Stomach (tissue), 9 donors: ENCODE measurements around the gene EXOC3. TPM values are rescaled to one million over a fixed set of nuclear protein-coding genes. Genes with fewer than 3 reads are reported as not detected.

Experiments
- DNase-seq, 2 donors: peaks; one replicate each; pipeline versions ENCODE4 v3.0.0 to v3.0.0-alpha.2; 2013 to 2019
- H3K27ac ChIP-seq, 5 donors: fragments of 200-600 bp in 4 of 5; sonication (generic) in 4 of 5; one replicate each; pipeline ENCODE4 v1.5.1; 2013 to 2019; ENCODE audit warnings: mild to moderate bottlenecking in 1 of 5, moderate library complexity in 1 of 5
- H3K27me3 ChIP-seq, 3 donors: fragments of 200-600 bp; sonication (generic); one replicate each; pipeline ENCODE4 v1.5.1; 2017 to 2019; ENCODE audit warnings: mixed run types in 1 of 3
- H3K36me3 ChIP-seq, 4 donors: fragments of 200-600 bp; sonication (generic); 1 replicate in 3 of 4; 2 replicates in 1 of 4; pipeline ENCODE4 v1.5.1; 2016 to 2019
- H3K4me1 ChIP-seq, 4 donors: fragments of 200-600 bp; sonication (generic); one replicate each; pipeline ENCODE4 v1.5.1; 2016 to 2019
- H3K4me3 ChIP-seq, 4 donors: fragments of 200-600 bp; sonication (generic) in 3 of 4; one replicate each; pipeline ENCODE4 v1.5.1; 2016 to 2019; ENCODE audit warnings: mild to moderate bottlenecking in 1 of 4
- H3K9me3 ChIP-seq, 4 donors: fragments of 200-600 bp; sonication (generic); one replicate each; pipeline ENCODE4 v1.5.1; 2016 to 2019
- CTCF ChIP-seq, 7 experiments: fragments of 450-650 bp in 4 of 7; fragments of 200-600 bp in 3 of 7; sonication (generic) in 3 of 7; IDR thresholded peaks; one replicate each; pipeline ENCODE4 v1.5.1; 2016 to 2019; ENCODE audit warnings: antibody characterized with exemption in 7 of 7, control low read depth in 2 of 7, mild to moderate bottlenecking in 1 of 7
- EP300 ChIP-seq: sonication (generic); formaldehyde crosslinking; IDR thresholded peaks from one replicate; pipeline ENCODE4 v1.6.1; 2017; ENCODE audit warnings: antibody characterized with exemption
- POLR2A ChIP-seq, 4 donors: fragments of 450-650 bp; IDR thresholded peaks; one replicate each; pipeline ENCODE4 v1.6.1; 2016; ENCODE audit warnings: antibody characterized with exemption in 4 of 4, control low read depth in 2 of 4, mild to moderate bottlenecking in 1 of 4, moderate library complexity in 1 of 4
- POLR2AphosphoS5 ChIP-seq, 3 donors: sonication (generic); formaldehyde crosslinking; IDR thresholded peaks; one replicate each; pipeline ENCODE4 v1.6.1; 2016; ENCODE audit warnings: antibody characterized with exemption in 3 of 3
- WGBS, 5 donors: extraction: QIAGEN DNeasy Blood & Tissue Kit in 3 of 5; methylation state at CpG; one replicate each; pipeline versions ENCODE4 v1.1.5 to v1.1.7; 2013 to 2018; 5-methylcytosine and 5-hydroxymethylcytosine counted together
- intact Hi-C: fragments of 100-400 bp; cut with DNase I; formaldehyde crosslinking; loops from one replicate; pipeline ENCODE4 v1.15.1; 2023; ENCODE audit warnings: low total_unique reads
- polyA plus RNA-seq, 3 donors: library from polyadenylated mRNA; stranded (reverse); fragments of 200-250 nt; gene quantifications; one replicate each; pipeline ENCODE4 v1.2.3, GENCODE V29; 2013
- total RNA-seq, 5 donors: library from RNA; depleted of rRNA; stranded (reverse); fragments of >200 nt; gene quantifications; one replicate each; pipeline versions ENCODE4 v1.1.0 to v1.2.3, GENCODE V29; 2014 to 2016
- donor health status: healthy with polysubstance abuse.
- donor health status: Bipolar disorder and iron deficiency.
- donor health status: healthy.

EXOC3 gene
- total and polyA plus RNA-seq, 8 donors: 29.9 to 133 (median 59.3) TPM

GRCh38 chr5:510521-510920, 67.5 kb downstream of the EXOC3 start:
- Histone ChIP-seq H3K36me3 (no peaks in the 10 kb centered on the region), H3K9me3 (no peaks in the 10 kb centered on the region), H3K4me1 (no peaks in the 10 kb centered on the region), H3K27ac (no peak overlapping the region), H3K27me3 (peaks cover 0 to 66% (median 11%) of the 10 kb centered on the region in 3 donors), H3K4me3 (no peak overlapping the region)
- WGBS, 5 donors: 71 to 86% (median 81%) methylated on average over 8 to 9 of the region's 9 CpGs
- intact Hi-C loops: no loop called here
- DNase-seq: no peak
- no peak for TF ChIP-seq EP300
- no peak for TF ChIP-seq POLR2A (IDR thresholded peaks at IDR 0.05)

- WGBS, 5 donors: 77 to 86% (median 86%) methylated on average over 16 of the region's 16 CpGs
- no peak for DNase-seq
- H3K27me3 ChIP-seq: peaks cover 0 to 64% (median 11%) of the 10 kb centered on the region in 3 donors
These were observed 68.5 kb downstream of the EXOC3 start for GRCh38 chr5:511476-511875.

GRCh38 chr5:513216-514100, 70.5 kb downstream of the EXOC3 start:
- no peak for DNase-seq
- H3K9me3 ChIP-seq: no peaks in the 10 kb centered on the region
- intact Hi-C loops: no loop called here
- no peaks in the 10 kb centered on the region for H3K4me1 ChIP-seq
- 63 to 72% (median 65%) methylated on average over 23 to 31 of the region's 31 CpGs for WGBS, 5 donors
- H3K27ac ChIP-seq: no peak overlapping the region
- no peak overlapping the region for H3K4me3 ChIP-seq
- H3K27me3 ChIP-seq: peaks cover 0 to 74% (median 17%) of the 10 kb centered on the region in 3 donors
- TF ChIP-seq EP300: no peak
- H3K36me3 ChIP-seq: no peaks in the 10 kb centered on the region

More at GRCh38 chr5:511476-511875, 68.5 kb downstream of the EXOC3 start:
- H3K4me3 ChIP-seq: no peak overlapping the region
- H3K27ac ChIP-seq: no peak overlapping the region
- TF ChIP-seq POLR2AphosphoS5 (IDR thresholded peaks at IDR 0.05) (no peak), EP300 (no peak), CTCF (IDR thresholded peaks at IDR 0.05) (no peak), POLR2A (IDR thresholded peaks at IDR 0.05) (no peak)
- H3K4me1 ChIP-seq: no peaks in the 10 kb centered on the region
- no peaks in the 10 kb centered on the region for H3K36me3 ChIP-seq
- intact Hi-C loops: no loop called here
- H3K9me3 ChIP-seq: no peaks in the 10 kb centered on the region

- Histone ChIP-seq H3K27me3 (peaks cover 0 to 80% (median 23%) of the 10 kb centered on the region in 3 donors), H3K4me3 (no peak overlapping the region), H3K4me1 (no peaks in the 10 kb centered on the region), H3K27ac (no peak overlapping the region), H3K36me3 (no peaks in the 10 kb centered on the region), H3K9me3 (no peaks in the 10 kb centered on the region)
- no peak for DNase-seq
- intact Hi-C loops: no loop called here
- 64 to 80% (median 78%) methylated on average over 9 to 12 of the region's 12 CpGs for WGBS, 5 donors
- TF ChIP-seq CTCF (IDR thresholded peaks at IDR 0.05): no peak
- TF ChIP-seq EP300: no peak
- no peak for TF ChIP-seq POLR2A (IDR thresholded peaks at IDR 0.05)
- TF ChIP-seq POLR2AphosphoS5 (IDR thresholded peaks at IDR 0.05): no peak
These were observed 71.1 kb downstream of the EXOC3 start for GRCh38 chr5:514101-514485.

- 62 to 79% (median 76%) methylated on average over 6 to 8 of the region's 8 CpGs for WGBS, 5 donors
- H3K27ac ChIP-seq: no peak overlapping the region
- peaks cover 0 to 83% (median 29%) of the 10 kb centered on the region in 3 donors for H3K27me3 ChIP-seq
- no peak overlapping the region for H3K4me3 ChIP-seq
- no peaks in the 10 kb centered on the region for H3K36me3 ChIP-seq
- H3K4me1 ChIP-seq: no peaks in the 10 kb centered on the region
- TF ChIP-seq CTCF (IDR thresholded peaks at IDR 0.05): no peak
- TF ChIP-seq POLR2A (IDR thresholded peaks at IDR 0.05): no peak
- TF ChIP-seq EP300: no peak
- TF ChIP-seq POLR2AphosphoS5 (IDR thresholded peaks at IDR 0.05): no peak
- intact Hi-C loops: no loop called here
- DNase-seq: no peak
- H3K9me3 ChIP-seq: no peaks in the 10 kb centered on the region
These were observed 71.7 kb downstream of the EXOC3 start for GRCh38 chr5:514673-515072.
